Activated CD4-positive, alpha-beta T cell treated with anti-CD3 and anti-CD28 coated beads, Interleukin-2, amount 50 U/mL, for 4 hours (primary cell): ENCODE measurements around the gene CWF19L1.
"Not testable (repeated sequence)": the region's sequence is repeated elsewhere in the genome, so short reads cannot be mapped to it uniquely, and the experiment has no call there.

Experiments
- DNase-seq, 2 experiments: peaks; one replicate each; pipeline ENCODE4 v3.0.0-alpha.2; 2020

The CWF19L1 gene

DNA sequence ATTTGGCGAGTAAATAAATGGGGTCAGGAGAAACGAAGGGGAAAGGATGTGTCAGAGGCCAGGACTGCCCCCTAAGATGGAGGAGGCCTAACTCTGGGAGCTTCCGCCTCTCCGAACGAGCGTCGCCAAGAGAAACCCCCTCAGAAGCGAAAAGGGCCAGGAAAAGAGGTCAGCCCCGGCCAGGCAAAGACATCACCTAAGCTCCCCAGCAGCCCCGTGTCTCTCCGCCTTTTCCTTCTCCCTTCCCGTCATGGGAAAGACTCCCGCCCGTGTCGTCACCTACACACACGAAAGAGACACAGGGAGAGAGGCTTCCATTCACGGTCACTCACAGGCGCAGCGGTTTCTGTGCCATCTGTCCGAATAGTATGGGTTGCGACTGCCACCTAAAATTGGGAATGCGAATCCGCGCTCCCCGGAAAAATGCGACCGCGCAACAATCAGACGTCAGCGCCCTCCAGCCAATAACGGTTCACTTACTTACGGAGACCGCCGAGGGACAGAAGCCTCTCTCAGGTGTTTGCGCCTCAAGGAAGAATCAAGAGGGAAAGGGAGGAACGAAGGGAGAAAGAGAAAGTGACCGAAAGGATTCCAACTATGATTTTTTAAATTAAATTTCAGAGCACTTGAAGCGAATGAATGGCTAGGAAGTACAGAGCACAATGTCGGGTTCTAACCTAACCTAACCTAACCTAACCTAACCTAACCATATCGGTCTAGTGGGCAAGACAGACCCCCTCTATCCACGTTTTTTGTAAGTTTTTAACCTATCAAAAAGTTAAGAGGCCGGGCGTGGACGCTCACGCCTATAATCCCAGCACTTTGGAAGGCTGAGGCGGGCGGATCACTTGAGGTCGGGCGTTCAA lies at the start of gene CWF19L1:
Gene CWF19L1, minus strand, starts transcription at position 400 of the 866 bp plus-strand sequence. Its CDS starts 45 bp downstream, at position 355.
- DNase-seq = peak; percentile 63 to 67

DNA sequence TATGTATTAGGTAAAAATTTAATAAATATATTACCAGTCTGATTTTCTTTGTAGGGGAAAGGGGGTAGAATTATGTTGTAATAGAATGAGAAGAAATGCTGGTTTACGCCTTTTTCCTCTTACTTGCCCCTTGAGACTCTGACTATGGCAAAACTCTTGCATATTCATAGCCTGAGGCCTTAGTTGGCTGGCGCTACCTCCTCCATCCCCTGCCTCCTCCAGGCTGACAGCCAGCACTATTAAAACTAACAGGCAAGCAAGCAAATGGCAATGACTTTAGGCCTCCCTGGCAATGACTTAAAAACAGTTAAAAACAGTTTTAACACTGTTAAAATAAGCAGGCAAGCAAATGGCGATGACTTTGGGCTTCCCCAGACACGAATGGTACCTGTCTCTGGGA lies 48.2 kb upstream of the CWF19L1 start:
- DNase-seq = no peak

DNA sequence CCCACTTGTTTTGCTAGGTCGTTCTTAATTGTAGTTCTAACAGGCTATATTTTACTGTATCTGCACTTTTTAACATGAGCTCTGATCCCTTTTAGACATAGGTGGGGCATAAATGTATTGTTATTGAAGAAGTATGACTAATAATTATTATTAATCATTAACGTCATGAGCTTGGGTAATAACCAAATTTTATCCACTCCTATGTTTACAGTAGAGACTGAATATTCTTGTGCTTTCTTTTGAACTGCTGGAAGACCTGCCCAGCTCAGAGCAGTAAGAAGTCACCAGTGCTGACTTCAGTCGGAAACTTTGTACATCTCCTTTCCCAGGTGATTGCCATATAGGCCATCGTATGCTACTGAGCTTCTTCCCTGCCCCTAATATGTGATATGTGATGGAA lies 43.9 kb upstream of the CWF19L1 start:
- DNase-seq = no peak

DNA sequence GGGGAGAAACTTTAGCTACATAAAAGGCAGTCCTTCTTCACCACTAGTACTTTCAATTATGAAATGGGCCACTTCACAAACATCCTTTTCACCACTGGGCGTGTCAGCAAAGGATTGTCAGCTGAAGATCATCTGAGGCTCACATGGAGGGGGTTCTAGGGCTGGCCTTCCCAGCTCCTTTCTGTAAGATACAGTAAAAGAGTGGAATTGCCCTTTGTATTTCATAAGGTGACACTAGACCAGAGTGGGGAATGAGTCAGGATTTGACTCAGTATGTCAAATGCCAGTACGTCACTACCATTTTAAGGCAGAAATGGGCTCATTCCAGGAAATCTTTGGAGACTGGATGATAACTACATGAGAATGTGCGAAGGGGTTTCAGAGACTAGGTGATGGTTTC lies 40.2 kb upstream of the CWF19L1 start:
- DNase-seq = no peak

DNA sequence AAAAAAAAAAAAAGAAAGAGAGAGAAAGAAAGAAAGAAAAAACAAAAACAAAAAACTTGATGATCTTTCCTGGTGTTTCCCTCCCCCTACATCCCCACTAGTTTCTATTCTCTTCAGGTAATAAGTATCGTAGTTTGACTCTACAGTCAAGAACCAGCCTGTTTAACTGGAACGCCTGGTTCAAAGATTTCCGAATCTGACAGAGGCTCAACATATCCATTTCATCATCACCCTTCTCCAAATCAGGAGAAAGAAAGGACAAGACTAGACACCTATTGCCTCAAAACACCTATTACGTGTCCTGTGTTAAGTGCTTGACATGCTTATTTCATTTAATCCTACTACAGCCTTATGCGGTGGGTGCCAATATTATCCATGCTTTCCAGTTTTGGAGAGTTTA lies 39.4 kb upstream of the CWF19L1 start:
- DNase-seq = no peak

DNA sequence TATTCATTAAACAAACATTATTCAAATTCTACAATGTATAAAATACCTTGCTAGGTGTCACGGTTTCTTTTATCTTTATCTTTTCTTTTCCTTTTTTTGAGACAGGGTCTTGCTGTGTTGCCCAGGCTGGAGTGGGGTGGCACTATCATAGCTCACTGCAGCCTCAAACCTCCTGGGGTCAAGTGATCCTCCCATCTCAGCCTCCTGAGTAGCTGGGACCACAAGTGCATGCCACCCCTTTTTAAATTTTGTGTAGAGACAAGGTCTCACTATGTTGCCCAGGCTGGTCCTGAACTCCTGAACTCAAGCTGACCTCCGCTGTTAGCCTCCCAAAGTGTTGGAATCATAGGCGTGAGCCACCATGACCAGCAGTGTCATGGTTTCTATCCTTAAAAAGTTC lies 37.0 kb upstream of the CWF19L1 start:
- DNase-seq = no peak

DNA sequence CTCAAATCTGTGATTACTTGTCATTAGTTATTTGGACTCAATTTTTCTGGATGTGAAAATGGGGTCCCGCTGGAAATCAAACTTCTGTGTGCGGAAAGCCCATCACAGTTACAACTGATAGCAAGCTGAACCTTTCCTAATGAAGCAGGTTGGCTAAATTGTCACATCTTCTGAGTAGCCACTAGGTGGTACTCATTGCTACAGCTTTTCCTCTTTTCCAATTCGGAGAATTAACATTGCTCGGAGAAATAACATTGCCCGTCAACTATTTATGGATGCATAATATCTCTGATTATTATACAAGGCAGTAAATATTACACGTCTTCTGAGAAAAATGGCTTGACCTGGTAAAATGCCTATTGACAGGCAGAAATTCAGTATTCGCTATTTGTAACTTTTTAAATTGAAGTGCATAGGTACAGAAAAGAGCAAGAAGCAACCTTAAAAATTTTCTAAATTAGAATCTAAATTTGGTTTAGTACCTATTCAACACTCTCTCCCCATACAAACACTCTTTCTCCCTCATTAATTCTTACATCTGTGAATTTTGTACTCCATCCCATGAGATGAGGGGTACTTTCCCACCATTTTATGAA lies 36.4 kb upstream of the CWF19L1 start:
- DNase-seq = no peak

DNA sequence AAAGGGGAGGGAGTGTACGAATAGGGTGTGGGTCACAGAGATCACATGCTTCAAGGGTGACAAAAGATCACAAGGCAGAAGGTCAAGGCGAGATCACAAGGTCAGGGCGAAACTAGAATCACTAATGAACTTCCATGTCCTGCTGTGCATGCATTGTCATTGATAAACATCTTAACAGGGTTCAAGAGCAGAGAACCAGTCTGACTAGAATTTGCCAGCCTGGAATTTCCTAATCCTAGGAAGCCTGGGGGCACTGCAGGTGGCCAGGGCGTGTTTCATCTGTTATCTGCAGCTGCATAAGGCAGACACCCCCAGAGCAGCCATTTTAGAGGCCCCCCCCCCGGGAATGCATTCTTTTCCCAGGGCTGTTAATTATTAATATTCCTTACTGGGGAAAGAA lies 33.7 kb upstream of the CWF19L1 start:
- DNase-seq = not testable (repeated sequence)

DNA sequence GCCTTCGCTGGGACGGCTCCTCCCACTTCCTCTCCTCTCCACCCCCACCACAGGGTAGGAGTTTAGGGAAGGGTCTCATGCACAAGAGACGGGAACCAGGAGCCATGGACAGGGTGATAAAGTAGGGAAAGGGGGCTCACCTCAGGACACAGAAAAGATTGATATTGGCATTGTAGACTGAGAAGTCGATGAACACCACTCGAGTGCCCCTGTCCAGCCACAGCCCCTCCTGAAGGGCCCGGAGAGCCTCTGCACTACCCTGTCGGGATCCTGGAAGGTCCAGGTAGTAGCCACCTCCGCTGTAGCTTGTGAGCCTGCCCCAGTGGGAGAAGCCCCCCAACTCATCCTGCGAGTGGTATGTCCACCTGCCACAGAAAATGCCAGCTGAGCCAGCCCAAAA lies 29.8 kb upstream of the CWF19L1 start:
- no peak for DNase-seq

DNA sequence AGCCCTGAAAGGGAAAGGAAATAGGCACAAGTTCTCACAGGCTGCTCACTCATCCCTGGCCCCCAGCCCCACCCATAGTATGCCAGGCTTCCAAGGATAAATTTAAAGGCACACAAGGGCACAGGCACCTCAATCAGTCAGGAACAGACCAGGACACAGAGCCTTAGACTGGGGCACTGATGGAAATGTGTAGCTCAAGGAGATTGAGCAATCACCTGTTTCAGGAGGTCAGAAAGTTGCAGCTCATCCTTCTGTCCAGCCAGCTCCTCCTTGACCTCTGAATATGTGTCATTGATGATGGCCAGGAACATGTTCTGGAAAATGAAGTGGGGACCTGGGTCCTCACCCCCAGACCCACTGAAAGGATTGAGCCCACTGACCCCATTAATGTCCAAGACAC lies 25.6 kb upstream of the CWF19L1 start:
- no peak for DNase-seq

DNA sequence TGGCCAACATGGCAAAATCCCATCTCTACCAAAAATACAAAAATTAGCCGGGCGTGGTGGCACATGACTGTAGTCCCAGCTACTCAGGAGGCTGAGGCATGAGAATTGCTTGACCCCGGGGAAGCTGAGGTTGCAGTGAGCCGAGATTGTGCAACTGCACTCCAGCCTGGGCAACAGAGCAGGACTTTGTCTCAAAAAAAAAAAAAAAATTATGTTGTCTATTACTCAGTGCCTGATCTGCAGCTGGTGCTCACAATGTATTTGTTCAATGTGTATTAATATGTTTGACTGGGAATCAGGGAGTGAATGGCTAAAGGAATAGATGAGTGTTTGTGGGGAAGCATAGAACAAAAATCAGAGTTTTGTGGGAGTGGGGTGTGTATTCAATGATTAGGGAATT lies 24.9 kb upstream of the CWF19L1 start:
- not testable (repeated sequence) for DNase-seq

DNA sequence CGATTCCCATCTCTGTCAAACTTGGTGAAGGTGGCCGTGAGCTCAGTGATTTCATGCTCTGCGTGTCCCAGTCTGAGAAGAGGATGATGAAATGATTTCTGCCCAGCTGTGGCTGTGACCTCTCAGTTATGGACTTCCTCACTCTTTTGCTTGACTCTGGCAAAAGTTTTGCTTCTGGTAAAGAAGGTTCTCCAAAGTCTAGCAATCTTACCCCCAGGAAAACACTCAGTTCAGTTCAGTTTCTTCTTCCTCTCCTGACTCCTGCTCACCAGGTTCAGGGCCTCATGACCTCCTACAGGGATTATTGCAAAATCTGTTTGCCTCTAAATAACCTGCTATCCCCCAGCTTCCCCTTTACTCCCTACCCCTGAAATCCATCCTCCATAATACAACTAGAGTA lies 23.9 kb upstream of the CWF19L1 start:
- no peak for DNase-seq

DNA sequence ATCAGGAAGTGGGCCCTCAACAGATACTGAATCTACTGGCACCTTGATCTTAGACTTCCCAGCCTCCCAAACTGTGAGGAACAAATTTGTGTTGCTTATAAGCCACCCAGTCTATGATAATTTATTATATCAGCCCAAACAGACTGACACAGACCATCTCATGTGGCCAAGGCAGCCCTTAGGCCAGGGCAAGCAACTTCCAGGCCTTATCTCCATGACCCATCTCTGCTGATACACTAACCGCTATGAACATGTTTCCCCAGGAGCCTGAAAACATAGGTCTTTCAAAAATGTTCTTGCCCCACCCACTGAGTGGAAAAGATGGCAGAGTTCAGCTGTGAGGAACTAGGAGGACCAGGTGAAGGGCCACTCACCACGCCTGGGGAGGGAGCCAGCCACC lies 22.2 kb upstream of the CWF19L1 start:
- no peak for DNase-seq

DNA sequence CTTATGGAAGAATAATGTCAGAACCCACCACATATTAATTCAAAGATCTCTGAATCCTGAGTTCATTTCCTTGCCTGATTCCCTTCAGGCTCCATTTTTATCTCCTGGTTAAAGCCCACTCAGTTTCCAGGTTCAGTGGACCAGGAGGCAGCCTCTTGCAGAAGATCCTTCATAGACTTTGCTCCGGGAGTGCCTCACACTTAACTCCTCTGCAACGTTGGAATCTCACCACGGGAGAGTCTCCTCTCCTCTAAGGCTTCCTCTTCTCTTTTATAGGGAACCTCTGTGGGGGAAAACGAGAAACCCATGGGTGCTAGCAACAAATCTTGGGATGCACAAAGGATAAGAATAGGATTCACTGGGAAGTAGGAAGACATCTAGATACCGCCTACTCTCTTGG lies 20.8 kb upstream of the CWF19L1 start:
- DNase-seq = no peak

DNA sequence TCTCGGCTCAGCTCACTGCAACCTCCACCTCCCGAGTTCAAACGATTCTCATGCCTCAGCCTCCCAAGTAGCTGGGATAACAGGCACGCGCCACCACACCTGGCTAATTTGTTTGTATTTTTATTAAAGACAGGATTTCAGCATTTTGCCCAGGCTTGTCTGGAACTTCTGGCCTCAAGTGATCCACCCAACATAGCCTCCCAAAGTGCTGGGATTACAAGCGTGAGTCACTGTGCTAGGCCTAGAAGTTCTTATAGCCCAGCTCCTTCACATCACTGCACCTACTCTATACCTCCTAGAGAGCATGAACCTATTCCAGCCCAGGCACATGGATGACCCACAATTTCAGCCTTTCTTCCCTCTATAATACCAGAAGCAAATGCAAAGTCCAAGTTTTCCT lies 20.3 kb upstream of the CWF19L1 start:
- DNase-seq = no peak

DNA sequence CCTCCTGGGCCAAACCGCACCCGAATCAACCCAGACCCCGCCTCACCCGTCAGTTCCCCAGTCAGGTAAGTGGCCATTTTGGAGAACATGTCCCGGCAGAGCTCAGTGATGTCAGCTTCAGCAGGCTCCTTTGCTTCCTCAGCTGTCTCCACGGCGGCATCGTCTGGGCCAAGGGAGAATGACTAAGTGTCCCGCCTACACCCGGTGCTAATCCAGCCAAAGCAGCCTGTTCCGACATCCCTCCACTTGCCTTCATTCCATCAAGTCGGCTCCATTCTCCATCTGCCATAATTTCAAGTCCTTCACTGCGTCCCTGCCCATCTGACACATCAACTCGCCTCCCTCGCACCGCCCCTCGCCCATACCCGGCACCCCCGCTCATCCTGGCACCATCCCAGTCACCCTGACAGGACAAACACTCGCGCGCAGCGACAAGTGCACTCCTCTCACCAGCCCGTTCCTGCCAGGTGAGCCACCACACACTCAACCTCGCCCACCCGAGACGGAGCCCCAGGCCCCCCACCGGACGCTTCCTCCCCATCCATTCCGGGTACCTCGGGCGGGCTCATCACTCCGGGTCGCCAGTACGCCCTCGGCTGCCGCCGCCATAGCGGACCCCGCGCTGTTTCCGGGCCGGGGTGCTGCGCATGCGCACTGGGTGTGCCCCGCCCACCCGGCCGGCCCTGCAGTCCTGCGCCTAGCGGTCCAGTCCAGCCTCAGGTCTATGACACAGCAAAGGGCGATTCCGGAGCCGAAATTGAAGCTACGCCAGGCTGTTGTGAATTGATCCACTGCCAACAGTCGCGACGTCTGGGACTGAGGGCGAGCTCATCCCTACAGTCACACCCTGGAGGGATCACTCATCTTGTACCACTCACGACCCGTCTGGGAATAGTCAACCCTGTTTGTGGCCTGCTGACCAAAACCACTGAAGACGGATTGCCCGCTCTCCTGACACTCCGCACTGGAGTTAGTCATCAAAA lies 18.9 kb upstream of the CWF19L1 start, which contains the start of gene BLOC1S2:
Gene BLOC1S2, minus strand, starts transcription at position 630 of the 983 bp plus-strand sequence. Its CDS starts 21 bp downstream, at position 609.
- peak; percentile 76 to 81 for DNase-seq

DNA sequence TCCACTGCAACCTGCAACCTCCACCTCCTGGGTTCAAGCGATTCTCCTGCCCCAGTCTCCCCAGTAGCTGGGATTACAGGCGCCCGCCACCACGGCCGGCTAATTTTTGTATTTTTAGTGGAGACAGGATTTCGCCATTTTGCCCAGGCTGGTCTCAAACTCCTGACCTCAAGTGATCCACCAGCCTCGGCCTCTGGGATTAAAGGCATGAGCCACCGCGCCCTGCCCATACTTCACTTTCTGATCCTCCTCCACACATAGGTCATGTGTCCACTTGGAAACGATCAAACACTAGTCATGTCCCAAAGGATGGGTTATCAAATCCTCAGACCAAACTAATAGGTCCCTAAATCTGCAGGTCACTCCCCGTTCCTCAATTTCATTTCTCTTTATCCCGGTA lies 17.9 kb upstream of the CWF19L1 start:
- DNase-seq = not testable (repeated sequence)

DNA sequence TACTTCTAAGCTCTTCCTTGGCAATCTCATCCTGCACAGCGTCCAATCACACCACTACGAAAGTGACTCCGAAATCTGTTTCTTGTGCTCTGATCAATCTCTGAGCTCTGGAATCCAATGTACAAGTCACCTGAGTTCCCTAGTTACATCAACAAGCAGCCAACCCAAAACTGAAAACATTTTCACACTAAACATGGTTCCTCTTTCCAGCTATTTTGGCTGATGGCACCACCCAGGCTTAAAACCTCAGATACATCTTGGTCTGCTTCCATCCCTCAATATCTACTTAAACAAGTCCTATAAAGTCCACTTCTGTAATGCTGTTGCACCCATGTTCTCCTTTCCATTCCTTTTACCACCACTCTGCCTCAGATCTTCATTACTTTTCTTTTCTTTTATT lies 15.5 kb upstream of the CWF19L1 start:
- DNase-seq = no peak

DNA sequence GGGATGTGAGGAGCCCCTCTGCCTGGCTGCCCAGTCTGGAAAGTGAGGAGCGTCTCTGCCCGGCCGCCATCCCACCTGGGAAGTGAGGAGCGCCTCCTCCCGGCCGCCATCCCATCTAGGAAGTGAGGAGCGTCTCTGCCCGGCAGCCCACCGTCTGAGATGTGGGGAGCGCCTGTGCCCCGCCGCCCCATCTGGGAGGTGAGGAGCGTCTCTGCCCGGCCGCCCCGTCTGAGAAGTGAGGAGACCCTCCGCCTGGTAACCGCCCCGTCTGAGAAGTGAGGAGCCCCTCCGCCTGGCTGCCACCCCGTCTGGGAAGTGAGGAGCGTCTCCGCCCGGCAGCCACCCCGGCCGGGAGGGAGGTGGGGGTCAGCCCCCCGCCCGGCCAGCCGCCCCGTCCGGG lies 9.5 kb upstream of the CWF19L1 start:
- not testable (repeated sequence) for DNase-seq

DNA sequence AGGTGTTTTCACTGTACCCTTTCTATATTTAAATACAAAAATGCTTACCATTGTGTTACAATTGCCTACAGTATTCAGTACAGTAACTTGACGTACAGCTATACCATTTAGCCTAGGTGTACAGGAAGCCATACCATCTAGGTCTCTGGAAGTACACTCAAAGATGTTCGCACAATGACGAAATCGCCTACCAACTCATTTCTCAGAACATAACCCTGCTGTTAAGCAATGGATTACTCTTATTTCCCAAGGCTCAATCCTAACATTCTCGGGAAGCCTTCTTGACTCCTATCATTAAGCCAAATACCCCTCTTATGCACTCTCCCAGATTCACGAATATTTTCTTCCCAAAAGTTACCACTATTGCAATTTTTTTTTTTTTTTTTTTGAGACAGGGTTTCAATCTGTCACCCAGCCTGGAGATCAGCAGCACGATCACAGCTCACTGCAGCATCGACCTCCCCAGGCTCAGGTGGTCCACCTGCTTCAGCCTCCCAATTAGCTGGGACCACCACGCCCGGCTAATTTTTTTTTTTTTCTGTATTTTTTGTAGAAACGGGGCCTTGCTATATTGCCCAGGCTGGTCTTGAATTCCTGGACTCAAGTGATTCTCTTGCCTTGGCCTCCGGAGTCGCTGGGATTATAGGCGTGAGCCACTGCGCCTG lies 1.5 kb downstream of the CWF19L1 start:
- no peak for DNase-seq

DNA sequence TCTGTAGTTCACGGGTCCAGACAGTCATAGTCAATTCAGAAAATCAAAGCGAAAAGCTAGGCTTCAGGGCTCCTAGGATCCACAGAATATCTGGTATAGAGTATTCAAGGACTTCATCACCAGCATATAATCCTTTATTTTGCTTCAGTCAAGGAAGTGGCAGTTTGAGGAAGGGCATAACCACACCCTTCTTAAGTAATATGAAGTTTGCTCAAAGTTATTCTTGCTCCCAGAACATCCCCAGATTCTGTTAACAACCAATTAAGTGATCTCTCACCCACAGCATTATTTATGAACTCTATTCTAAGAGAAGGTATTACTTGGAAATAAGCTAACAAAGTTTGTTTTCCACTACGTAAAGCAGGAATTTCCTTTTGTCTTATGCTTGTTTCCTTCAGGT lies 13.2 kb downstream of the CWF19L1 start:
- no peak for DNase-seq

DNA sequence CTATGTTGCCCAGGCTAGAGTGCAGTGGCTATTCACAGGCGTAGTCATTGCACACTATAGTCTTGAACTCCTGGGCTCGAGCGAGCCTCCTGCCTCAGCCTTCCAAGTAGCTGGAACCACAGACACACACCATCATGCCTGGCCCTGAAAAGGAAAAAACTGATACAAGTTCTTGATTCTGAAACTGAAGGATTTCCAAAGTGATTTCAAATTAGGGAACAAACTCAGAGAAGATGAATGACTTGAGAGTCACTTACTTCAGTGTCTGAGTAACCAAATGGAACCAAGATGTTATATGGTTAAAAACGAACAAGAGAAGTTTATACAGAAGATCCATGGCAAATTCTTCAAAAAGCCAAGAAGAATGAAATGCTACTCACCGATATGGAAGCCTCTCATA lies 14.4 kb downstream of the CWF19L1 start:
- DNase-seq = no peak

DNA sequence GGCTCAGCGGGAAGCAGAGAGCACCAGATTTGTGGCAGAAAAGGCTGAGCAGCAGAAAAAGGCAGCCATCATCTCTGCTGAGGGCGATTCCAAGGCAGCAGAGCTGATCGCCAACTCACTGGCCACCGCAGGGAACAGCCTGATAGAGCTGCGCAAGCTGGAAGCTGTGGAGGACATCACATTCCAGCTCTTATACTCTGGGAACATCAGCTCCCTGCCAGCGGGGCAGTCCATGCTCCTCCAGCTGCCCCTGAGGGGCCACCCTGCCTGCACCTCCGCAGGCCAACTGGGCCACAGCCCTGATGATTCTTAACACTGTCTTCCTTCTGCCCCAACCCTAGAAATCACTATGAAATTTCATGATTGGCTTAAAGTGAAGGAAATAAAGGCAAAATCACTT lies 18.6 kb downstream of the CWF19L1 start:
- no peak for DNase-seq
